GM21786 (cell line): ENCODE measurements around the gene NCKAP1.
"Not testable (repeated sequence)": the region's sequence is repeated elsewhere in the genome, so short reads cannot be mapped to it uniquely, and the experiment has no call there.

ENCODE experiments used
- ATAC-seq: cut with Tn5 transposase; IDR thresholded peaks from one replicate; pipeline ENCODE4 v1.9.1; 2021; ENCODE audit not compliant: unreplicated experiment

The NCKAP1 gene

GRCh38 chr2:183001948-183002347 lies 36.3 kb downstream of the NCKAP1 start:
- ATAC-seq: no peak

GRCh38 chr2:183000846-183001245 lies 37.4 kb downstream of the NCKAP1 start:
- ATAC-seq: no peak

GRCh38 chr2:182999348-183000028 lies 38.8 kb downstream of the NCKAP1 start:
- ATAC-seq: no peak

- no peak for ATAC-seq
Observed at GRCh38 chr2:182994228-182994912, 43.9 kb downstream of the NCKAP1 start.

- no peak for ATAC-seq
Observed at GRCh38 chr2:182982941-182983340, 55.3 kb downstream of the NCKAP1 start.

- not testable (repeated sequence) for ATAC-seq
Observed at GRCh38 chr2:182981475-182981874, 56.8 kb downstream of the NCKAP1 start.

GRCh38 chr2:182980652-182981051 lies 57.6 kb downstream of the NCKAP1 start:
- no peak for ATAC-seq

- ATAC-seq: peak; percentile 70
Observed at GRCh38 chr2:182980115-182980514, 58.1 kb downstream of the NCKAP1 start.

GRCh38 chr2:182977463-182977862 lies 60.8 kb downstream of the NCKAP1 start:
- ATAC-seq: peak; percentile 59

- no peak for ATAC-seq
Observed at GRCh38 chr2:182973441-182974352, 64.6 kb downstream of the NCKAP1 start.

GRCh38 chr2:182972548-182972942 lies 65.7 kb downstream of the NCKAP1 start:
- ATAC-seq: no peak

- ATAC-seq: no peak
Observed at GRCh38 chr2:182971820-182972547, 66.3 kb downstream of the NCKAP1 start.

- no peak for ATAC-seq
Observed at GRCh38 chr2:182970486-182970885, 67.8 kb downstream of the NCKAP1 start.

GRCh38 chr2:182968493-182968892 lies 69.8 kb downstream of the NCKAP1 start:
- ATAC-seq: no peak

GRCh38 chr2:182966356-182966755 lies 71.9 kb downstream of the NCKAP1 start:
- ATAC-seq: not testable (repeated sequence)

- no peak for ATAC-seq
Observed at GRCh38 chr2:182962641-182963040, 75.6 kb downstream of the NCKAP1 start.

GRCh38 chr2:182960869-182961268 lies 77.4 kb downstream of the NCKAP1 start:
- ATAC-seq: not testable (repeated sequence)

- ATAC-seq: no peak
Observed at GRCh38 chr2:182954789-182955188, 83.5 kb downstream of the NCKAP1 start.

GRCh38 chr2:182952741-182953450 lies 85.4 kb downstream of the NCKAP1 start:
- no peak for ATAC-seq

GRCh38 chr2:182951948-182952663 lies 86.2 kb downstream of the NCKAP1 start:
- ATAC-seq: peak; percentile 47
